RWPE2 (cell line): ENCODE data around the gene RPS24.

Source experiments
- ATAC-seq: fragments of 200-7000 bp; cut with Tn5 transposase; 3 replicates; pipeline ENCODE4 v1.9.1; 2021; ENCODE audit warnings: low read depth
- DNase-seq: peaks from one replicate; pipeline ENCODE4 v3.0.0-alpha.2; 2020; ENCODE audit warnings: low spot score
- H3K27ac ChIP-seq: fragments of 450-650 bp; 2 replicates; pipeline ENCODE4 v1.5.1; 2017; ENCODE audit warnings: mild to moderate bottlenecking; ENCODE audit not compliant: poor library complexity, severe bottlenecking
- H3K27me3 ChIP-seq: fragments of 250-450 bp; sonication (Bioruptor Pico); 2 replicates; pipeline ENCODE4 v1.5.1; 2021; ENCODE audit warnings: mild to moderate bottlenecking, moderate library complexity; ENCODE audit not compliant: insufficient read depth, poor library complexity, severe bottlenecking
- H3K36me3 ChIP-seq: fragments of 250-450 bp; sonication (Bioruptor Pico); 2 replicates; pipeline ENCODE4 v1.5.1; 2020; ENCODE audit warnings: low read depth, mild to moderate bottlenecking, moderate library complexity
- H3K4me1 ChIP-seq: fragments of 250-450 bp; sonication (Bioruptor Pico); 2 replicates; pipeline ENCODE4 v1.5.1; 2021; ENCODE audit warnings: mild to moderate bottlenecking, moderate library complexity; ENCODE audit not compliant: insufficient read depth, poor library complexity, severe bottlenecking
- H3K4me3 ChIP-seq: fragments of 250-450 bp; sonication (Bioruptor Pico); 2 replicates; pipeline ENCODE4 v1.5.1; 2021; ENCODE audit warnings: mild to moderate bottlenecking, moderate library complexity; ENCODE audit not compliant: severe bottlenecking
- H3K9me3 ChIP-seq: fragments of 250-450 bp; sonication (Bioruptor Pico); 2 replicates; pipeline ENCODE4 v1.5.1; 2021; ENCODE audit warnings: mild to moderate bottlenecking, moderate library complexity; ENCODE audit not compliant: severe bottlenecking
- CTCF ChIP-seq: fragments of 450-650 bp; IDR thresholded peaks from one replicate; pipeline ENCODE4 v1.5.1; 2017; ENCODE audit warnings: mild to moderate bottlenecking, moderate library complexity; ENCODE audit not compliant: poor library complexity, severe bottlenecking

Gene RPS24

GRCh38 chr10:78023741-78024140 is 9.9 kb upstream of the RPS24 start:
- Histone ChIP-seq H3K4me3 (no peak overlapping the region), H3K9me3 (no peaks in the 10 kb centered on the region), H3K27me3 (no peaks in the 10 kb centered on the region), H3K36me3 (peaks cover 81% of the 10 kb centered on the region), H3K4me1 (peaks cover 26% of the 10 kb centered on the region), H3K27ac (no peak overlapping the region)
- TF ChIP-seq CTCF = no peak
- no peak for DNase-seq
- no peak for ATAC-seq

GRCh38 chr10:78025685-78026364 is 7.8 kb upstream of the RPS24 start:
- Histone ChIP-seq H3K4me3 (no peak overlapping the region), H3K36me3 (peaks cover 60% of the 10 kb centered on the region), H3K4me1 (peaks cover 31% of the 10 kb centered on the region), H3K9me3 (no peaks in the 10 kb centered on the region), H3K27ac (peak overlapping the region; percentile 87), H3K27me3 (no peaks in the 10 kb centered on the region)
- TF ChIP-seq CTCF = no peak
- DNase-seq = no peak
- peak; percentile 55 for ATAC-seq

GRCh38 chr10:78028438-78029268 is 5.0 kb upstream of the RPS24 start:
- peaks cover 31% of the 10 kb centered on the region for H3K4me1 ChIP-seq
- peaks cover 32% of the 10 kb centered on the region for H3K36me3 ChIP-seq
- no peaks in the 10 kb centered on the region for H3K27me3 ChIP-seq
- H3K4me3 ChIP-seq = peak overlapping the region; percentile 93
- ATAC-seq = peak; percentile 1; the same call in 1 of the 3 replicates
- no peak for TF ChIP-seq CTCF
- no peak for DNase-seq
- H3K9me3 ChIP-seq = no peaks in the 10 kb centered on the region
- H3K27ac ChIP-seq = peak overlapping the region; percentile 87

GRCh38 chr10:78029269-78030226 is 4.1 kb upstream of the RPS24 start, which contains the start of gene POLR3A:
POLR3A (minus strand) TSS chr10:78029515; CDS start chr10:78029407, 108 bp downstream.
- TF ChIP-seq CTCF = peak; percentile 98
- Histone ChIP-seq H3K27me3 (no peaks in the 10 kb centered on the region), H3K27ac (peak within 1 kb of the TSS; percentile 87), H3K36me3 (peaks cover 27% of the 10 kb centered on the region), H3K4me3 (peak within 1 kb of the TSS; percentile 93), H3K4me1 (peaks cover 31% of the 10 kb centered on the region), H3K9me3 (no peaks in the 10 kb centered on the region)
- DNase-seq (peak; percentile 97), ATAC-seq (peak; percentile 44)
